CD4-positive, alpha-beta T cell treated with Interferon alpha-2 for 1 hour (primary cell): ENCODE measurements around the gene ASPRV1.

Experiments
- DNase-seq, 2 donors: peaks; one replicate each; pipeline ENCODE4 v3.0.0-alpha.2; 2020 to 2022

Gene ASPRV1

DNA sequence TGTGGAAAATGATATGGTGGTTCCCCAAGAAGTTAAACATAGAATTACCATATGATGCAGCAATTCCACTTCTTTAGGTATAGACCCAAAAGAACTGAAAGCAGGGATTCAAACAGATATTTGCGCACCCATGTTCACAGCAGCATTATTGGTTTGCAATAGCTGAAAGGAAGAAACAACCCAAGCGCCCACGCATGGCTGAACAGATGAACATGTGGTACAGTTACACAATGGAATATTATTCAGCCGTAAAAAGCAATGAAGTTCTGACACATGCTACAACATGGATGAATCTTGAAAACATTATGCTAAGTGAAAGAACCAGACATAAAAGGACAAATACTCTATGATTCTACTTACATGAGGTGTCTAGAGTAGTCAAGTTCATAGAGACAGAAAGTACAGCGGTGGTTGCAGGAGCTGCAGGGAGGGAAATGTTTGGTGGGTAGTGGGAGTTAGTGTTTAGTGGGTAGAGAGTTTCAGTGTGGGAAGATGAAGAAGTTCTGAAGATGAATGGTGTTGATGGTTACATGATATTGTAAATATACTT is 26.7 kb upstream of the ASPRV1 start:
- DNase-seq: no peak

DNA sequence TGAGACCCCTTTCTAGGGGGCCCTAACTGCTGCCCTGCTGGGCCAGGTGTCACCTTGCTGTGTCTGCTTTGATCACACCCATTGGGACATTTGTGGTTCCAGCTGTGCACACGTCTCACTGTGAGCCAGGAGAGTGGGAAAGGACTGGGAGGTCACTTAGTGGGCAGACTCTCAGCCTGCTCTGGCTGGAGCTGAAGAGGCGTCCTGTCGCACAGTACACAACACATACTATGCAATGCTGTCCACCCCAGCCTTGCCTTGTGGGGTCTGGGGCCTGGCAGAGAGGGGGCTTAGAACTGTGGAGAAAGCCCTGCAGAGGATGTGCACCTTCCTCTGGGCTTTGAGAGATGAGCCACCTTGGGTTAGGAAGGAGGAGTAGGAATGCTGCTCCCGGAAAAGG is 25.3 kb upstream of the ASPRV1 start:
- no peak for DNase-seq

DNA sequence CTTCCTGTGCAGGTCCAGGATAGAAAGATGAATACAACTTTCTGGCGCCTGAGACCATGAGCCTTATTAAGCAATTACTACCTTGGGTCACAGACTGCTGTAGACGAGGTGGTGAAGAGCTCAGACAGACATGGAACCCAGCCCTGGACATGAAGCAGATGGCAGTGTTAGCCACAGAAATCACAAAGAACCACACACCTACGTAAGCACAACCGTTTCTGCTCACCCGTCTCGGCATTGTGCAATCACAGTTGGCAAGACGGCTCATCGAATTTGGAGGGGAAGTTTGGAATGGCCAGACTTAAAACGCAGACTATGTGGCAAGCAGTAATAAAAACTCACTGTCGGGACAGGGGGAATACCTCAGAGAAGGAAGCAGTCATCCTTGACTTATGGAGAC is 24.3 kb upstream of the ASPRV1 start:
- peak; percentile 14 to 75 for DNase-seq

DNA sequence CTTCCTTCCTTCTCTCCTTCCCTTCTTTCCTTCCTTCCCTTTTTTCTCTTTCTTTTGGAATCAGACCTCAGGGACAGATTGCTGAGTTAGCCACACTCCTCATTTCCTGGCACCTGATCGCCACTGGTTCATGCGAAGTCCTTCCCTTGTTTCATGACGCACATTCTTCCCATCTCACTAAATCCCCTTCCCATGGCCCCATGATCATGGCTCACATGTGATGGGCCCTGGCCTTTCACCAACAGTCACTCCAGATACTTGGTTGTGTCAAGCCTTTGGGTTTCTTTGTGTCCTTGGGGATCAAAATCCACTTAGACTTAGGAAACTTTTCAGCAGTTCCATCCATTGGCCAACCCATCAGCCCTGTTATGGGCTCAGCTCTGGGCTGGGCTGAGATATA is 23.8 kb upstream of the ASPRV1 start:
- DNase-seq: no peak

DNA sequence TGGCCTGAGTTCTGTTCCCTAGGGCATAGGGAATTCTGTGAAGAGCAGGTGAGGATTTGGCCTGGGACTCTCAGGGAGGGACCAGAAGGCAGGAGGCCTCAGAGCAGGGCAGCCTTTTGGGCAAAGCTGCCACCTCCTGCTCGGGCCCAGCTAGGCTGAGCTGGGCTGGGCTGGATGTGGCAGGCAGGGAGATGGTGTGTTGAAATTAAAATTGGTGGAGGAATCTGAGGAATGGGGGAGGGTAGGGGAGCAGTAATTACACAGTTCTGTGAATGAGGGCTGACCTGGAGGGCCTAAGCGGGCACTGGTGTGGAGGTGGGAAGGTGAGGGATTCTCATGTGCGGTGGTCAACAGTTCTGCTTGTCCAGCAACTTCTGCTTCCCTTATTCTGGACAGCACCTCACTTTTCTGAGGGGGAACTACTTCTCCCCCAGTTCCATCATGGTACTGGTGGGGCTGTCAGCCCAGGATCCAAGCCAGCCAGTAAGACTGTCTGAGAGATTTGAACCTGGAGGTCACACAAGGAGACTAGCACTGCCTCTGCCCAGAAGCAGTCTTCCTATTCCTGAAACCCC is 22.0 kb upstream of the ASPRV1 start:
- DNase-seq: no peak

DNA sequence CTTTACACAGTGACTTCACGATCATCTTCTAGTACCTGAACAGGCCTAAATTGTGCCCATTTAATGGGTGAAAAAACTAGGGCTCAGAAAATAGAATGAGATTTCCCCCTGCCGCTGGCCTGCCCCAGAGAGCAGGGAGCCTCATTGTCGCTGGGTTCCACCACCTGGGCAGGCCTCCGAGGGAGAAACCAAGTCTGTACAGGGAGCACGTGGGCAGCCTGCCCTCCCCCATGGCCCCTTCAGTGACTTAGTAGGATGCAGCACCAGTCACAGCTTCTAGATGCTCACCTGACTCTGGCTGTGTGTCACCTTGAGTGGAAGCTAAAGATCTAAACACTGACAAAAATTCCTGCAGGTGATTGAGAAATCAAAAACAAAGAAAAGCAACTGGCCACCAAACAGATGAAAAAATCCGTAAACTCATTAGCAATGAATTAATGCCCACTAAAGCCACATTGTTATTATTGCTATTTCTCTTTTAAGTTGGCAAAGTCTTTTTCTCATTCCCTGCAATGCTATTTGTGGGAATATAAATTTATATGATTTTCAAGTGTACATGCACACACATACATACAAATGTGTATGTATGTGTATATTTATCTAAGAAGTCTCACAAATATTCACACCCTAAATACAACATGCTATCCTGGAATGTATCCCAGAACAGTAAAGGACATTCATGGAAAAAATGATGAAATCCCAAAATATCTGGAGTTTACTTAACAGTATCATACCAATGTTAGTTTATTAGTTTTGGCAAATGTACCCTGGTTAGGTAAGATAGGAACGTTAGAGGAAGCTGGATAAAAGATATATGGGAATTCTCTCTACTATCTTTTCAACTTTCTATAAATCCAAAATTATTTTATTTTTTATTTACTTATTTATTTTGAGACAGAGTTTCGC is 18.7 kb upstream of the ASPRV1 start:
- DNase-seq: no peak

DNA sequence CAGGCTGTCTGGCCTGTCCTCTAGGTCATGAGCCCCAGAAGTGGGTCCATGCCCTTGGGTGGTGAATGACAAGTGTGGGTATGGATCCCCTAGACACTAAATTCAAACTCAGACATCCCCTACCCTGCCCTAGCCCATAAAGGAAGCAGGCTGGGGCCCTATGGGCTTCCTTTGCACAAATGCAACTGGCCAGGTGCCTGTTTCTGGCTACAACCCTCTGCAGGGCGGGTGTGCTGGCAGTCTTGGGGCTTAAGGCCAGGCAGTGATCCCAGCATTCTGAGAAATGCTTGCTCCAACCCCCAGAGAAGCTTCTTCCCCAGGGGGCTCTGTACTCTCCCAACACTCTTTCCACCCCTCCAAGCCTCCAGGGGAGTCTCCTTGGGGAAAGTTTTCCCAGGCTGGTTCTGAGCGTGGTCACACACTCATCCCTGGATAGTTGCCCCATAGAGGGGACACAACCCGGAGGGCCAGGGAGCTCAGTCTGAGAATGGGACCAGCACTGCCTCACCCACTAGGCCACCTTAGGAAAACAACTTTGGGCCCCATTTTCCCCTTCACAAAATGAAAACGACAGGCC is 16.6 kb upstream of the ASPRV1 start:
- DNase-seq: no peak

DNA sequence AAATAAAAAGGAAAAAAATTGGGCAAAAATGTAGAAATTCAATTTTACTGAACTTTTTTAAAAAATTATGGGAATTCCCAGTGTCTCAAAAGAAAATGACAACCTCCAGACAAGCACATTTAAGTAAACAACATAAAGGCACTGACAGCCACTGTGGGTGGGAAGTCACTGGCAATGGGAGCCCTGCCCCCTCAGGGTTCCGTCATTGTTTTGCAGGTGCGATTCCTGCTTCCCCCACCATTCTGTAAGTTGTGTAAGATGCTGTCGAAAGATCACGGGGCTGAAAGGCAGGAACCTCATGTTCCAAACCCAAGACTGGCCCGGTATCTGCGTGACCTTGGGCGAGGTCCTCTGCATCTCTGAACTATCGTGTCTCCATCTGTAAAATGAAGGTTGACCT is 15.8 kb upstream of the ASPRV1 start:
- no peak for DNase-seq

DNA sequence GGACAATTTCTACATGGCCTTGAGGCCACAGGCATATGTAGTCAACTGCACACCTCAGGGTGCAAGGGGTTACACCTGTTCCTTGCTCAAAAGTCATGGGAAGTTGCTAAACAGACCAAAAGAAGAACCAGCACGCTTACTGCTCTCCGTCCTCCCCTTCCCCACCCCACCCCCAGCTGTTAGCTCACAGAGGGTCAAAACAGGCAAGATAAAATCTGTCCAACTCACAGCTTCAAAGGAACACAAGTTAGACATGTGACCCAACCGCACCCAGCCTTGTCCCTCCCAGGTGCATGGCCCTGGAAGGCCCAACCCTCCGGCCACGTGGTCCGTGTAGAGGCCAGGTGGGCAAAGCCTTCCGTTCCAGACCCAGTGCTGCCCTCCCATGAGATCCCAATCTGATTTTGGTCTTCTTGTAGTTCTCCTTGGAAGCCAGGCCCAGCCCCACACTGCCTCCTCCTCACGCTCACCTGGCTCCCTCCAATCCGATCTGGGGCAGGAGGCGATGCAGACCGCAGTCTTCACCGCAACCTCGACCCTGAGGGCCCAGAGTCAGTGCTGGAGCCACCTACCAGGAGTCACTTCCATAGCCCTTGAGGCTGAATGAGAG is 14.5 kb upstream of the ASPRV1 start:
- DNase-seq: peak in 1 of 2 donors; percentile 20

DNA sequence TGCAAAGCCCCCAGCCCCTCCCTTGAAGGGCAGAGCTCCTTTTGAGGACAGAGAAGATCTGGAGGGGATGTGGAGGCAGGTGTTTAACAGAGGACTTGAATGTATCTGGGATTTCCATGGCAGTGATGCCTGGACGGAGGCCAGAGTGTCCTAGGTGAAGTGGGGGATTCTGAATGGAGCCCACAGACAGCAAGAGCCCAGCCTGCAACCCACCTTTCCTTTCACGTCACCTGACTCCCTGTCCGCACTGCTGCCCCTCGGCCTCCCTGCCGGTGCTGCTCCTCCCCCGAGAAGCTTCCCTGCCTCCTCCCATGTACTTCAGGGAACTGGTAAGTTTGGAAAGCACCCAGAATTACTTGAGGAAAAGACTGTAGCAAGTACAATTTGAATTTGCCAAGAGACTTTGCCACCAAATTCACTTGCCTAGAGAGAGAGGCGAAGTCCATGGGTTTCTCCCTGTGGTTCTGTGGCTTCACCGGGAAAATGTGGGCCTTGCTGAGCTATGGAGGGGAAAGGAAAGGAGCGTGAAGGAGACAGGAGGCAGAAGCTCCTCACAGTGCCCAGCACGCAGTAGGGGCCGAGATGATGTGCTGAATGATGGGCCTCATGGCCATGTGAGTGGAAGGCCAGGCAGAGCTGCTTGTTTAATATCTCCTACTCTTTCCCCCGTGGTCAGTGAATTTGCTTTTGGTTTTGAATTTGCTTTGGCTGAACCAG is 13.9 kb upstream of the ASPRV1 start:
- DNase-seq: no peak

DNA sequence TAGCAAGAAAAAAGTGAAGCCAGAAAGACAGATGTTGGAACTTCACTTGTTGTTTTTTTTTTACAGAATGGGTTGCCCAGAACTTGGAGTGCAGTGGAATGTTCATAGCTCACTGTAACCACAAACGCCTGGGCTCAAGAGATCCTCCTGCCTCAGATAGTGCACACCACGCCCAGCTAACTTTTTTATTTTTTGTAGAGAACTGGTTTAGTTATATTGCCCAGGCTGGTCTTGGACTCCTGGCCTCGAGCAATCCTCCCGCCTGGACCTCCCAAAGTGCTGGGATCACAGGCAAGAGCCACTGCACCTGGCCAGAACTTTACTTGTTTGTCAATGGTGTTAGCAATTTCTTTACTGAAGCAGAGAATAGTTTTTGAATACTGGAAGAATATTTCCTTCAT is 11.9 kb upstream of the ASPRV1 start:
- no peak for DNase-seq

DNA sequence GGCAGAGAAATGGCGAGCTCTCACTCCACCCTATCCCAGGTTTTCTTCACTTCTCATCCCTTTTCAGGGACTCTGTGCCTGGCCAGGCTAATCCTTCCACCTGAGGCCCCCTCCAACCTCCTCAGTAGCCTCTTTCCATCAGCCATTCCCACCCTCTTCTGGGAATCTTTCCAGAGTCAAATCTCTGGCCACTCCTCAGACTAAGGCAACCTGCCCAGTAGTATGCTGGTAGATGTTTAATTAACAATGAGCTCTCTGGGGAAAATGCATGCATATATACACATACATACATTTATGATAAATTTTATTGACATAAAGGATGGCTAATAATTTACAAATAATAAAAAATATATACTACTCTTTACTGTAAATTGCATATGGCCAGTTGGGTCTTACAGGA is 11.4 kb upstream of the ASPRV1 start:
- no peak for DNase-seq

DNA sequence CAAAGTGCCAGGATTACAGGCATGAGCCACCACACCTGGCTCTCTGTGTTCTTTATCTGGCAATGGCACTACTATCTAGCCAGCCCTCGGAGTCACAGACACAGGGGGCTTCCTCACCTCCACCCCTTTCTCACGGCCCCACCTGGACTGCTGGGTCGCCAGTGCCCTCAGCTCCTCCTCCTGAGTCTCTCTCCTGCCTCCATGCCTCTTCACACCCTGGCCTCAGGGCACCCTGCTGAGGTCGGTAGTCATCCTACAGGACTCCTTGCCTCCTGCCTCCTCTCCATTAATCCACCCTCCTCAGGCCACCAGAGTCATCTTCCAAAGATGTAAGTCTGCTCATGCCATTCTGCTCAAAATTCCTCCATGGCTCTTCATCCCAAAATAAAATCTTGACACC is 8.6 kb upstream of the ASPRV1 start:
- no peak for DNase-seq

DNA sequence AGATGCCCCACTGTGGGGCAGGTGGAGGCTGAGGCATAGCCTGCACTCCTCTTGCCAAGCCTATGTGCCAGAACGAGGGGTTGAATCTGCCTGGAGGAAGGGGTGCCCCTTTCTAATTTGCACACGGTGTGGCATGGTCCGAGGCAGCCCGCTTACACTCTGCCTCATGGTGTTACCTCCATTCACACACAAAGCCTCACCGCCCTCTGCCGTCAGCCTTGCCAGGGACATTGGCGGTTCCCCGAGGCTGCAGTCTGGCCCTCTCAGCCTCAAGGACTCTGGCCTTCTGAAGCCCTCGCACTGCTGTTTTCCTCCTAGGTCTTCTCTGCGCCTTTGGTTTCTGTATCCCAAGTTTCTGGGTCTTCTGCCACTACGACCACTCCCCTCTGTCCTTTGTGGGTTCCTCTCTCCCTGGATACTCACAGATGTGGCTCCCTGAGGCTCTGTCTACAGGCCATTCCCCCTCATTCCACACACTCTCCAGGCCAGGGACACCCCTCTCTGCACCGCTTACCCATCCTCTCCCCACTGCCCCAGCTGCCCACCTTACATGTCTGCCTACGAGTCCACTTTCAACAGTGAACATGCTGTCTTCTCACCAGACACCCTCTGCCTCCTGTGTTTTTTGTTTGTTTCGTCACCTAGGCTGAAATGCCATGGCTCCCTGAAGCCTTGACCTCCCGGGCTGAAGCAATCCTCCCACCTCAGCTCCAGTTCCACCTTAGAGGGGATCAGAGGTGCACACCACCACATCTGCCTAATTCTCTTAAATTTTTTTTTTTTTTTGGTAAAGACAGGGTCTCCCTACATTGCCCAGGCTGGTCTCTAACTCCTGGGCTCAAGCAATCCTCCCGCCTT is 7.9 kb upstream of the ASPRV1 start:
- no peak for DNase-seq

DNA sequence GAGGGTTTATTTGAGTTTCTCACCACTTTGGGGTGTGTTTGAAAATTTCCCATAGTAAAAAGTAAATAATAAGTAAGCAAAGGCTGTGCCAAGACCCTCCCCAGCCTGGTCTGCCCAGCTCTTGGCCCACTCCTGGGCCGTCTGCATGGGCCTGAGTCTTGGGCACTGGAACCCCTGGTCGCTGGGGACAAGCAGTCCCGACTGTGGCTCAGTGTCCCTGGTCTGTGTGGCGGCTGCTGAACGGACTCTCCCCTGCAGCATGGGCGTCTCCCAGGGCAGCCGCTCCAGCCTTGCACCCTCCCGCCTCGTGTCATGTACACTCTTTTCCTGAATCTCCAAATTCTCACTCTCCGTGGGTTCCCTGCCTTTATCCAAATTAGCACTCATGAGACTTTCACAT is 7.2 kb upstream of the ASPRV1 start:
- DNase-seq: no peak

DNA sequence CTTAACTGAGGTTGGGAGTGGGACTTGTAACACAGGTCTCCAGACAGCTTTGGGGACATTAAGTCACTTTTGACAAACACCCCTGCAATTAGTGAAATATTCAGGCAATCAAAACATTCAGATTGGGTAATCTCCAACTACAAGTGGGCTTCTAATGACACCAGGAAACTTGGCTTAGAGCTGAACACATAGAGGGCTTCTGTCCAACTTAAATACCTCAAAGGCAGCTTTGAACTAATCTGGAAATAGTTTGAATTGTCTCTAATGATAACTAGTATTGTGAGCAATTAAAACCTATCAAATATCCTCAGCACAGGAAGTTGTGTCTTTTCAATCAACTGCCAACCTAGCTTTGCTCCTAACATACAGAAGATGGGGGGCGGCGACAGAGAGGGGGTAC is 5.1 kb upstream of the ASPRV1 start:
- no peak for DNase-seq

DNA sequence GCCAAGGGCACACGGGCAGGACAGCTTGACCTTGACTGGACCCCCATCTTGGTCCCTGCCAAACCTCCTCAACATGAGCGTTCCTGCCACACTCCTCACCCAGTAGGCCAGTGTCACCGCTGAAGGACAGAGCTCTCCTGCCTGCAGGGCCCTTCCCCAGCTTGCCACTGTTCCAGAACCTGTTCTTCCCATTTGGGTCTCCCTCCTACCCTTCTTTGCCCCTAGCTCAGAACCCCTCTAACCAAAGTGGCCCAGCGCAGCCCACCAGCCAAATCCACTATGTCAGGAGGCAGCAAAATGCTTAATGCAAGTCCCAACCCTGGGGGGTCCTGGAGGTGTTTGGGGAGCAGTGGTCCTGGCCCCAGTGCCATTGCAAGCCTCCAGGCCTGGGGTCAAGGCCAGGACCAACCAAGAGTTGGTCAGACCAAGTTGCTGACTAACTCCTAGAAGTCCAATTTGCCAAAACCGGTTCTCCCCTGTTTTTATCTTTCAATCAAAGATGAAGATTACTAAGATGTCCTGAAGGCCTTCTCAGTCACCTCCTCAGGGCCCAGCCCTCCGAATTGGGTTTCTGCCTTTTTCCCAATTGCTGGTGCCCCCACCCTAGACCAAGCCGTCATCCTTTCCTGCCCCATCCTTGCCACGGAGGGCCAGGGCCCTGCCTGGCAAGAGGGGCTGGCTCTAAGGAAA is 4.5 kb upstream of the ASPRV1 start:
- no peak for DNase-seq

DNA sequence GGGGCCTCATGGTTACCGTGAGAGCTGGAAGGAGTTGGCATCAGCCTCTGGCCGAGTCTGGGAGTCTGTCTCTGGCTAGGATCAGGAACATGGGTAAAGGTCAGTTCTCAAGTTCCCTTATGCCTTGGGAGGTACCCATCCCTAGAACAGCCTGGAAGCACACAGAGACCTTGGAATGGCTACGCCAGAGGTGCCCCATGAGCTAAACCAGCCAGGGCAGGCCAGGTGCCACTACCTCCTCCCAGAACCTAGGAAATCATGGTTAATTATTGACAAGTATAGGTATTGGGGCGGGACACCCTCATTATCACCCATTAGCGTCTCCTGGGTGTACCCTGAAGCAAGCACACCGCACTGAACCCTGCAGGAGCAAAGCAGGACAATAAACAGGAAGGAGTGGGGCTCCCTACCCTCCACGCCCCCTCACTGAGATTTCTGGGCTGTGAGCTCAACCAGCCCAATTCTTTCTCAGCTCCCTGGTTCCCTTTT is 3.0 kb upstream of the ASPRV1 start:
- no peak for DNase-seq

DNA sequence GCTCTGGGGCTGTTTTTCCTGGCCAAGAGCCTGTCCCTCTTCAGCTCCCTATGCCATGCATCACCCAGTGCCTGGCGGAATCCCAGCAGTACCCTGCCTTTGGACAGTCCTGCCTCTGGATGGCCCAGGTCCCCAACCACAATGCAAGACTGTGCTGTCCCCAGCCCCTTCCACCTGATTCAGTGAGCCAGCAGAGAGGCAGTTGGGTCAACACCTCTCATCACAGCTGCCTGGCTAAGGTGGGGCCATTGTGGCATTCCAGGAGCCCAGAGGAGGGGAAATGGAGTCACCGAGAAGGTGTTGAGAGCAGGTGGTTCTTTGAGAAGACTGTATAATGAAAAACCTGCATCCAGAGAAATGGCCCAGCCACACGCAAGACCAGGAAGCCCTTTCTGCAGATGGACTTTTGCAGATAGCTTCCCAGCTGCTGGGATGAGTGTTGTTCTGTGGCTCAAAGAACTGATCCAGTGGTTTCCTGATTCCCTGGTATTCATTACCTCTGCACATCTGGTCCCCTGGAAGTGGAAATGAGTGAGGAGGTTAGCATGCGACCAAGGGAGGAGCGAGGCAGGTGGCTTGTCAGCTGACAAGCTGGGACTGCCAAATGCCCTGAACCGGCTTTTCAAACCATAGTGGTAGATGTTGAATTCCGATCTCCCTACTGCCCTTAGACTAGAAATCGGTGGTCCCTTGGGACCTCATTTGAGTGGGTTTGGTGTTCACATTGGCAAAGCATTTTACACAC is 1.7 kb upstream of the ASPRV1 start:
- DNase-seq: no peak

DNA sequence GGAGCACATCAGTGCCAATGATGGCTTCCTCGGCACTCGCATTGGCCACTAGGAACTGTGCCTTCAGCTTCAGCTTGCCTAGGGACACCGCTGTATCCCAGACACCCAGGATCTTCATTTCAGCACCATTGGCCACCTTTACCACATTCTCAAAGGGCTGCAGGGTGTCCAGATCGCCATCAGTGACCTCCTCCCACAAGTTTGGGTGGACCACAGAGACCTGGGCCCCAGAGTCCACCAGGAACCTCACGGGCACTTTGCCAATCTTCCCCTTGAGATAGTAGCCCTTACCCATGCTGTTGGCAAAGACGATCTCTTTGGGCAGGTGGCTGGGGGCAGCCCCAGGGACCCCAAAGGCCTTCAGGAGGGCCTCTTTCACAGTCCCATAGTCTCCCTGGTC is 610 bp downstream of the ASPRV1 start:
- no peak for DNase-seq
